Activated gamma-delta T cell treated with anti-CD3 and anti-CD28 coated beads, Interleukin-2, amount 50 U/mL, for 16 hours (primary cell): ENCODE measurements around the gene LRRC66.

Experiments
- DNase-seq: peaks from one replicate; pipeline ENCODE4 v3.0.0-alpha.2; 2020; ENCODE audit warnings: low read depth

Gene LRRC66

DNA sequence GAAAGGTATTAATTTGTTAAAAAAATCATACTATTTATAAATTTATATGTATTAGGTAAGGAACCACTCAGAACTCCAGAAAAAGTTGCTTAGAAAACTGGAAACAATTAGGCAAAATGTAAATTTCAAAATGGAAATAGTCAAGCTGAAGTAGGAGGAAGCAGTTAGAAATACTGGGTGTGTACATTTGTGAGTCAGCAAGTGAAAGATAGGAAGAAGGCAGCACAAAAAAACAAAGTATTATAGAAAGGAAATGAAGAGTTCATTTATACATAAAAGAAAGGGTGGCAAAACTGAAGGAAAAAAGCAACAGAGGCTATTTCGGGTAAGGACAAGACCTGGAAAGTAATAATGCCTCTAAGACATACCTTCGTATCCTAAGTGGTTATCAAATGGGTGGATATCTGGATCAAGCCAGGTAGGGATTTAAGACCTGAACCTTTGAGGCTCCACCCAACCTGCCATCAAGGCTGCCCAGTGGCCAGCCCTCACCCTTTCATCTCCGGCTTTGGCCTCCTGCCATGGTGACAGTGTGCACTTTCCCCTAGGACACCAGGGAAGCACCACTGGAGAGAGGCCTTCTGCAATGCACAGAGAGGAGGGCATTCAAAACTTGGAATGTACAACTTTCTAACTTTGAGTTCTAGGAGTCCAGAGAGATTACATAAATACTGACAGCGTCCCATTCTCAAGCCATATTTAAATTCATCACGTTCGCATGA lies at the start of gene LRRC66:
LRRC66 (minus strand) TSS at position 428 of the 722 bp plus-strand sequence. CDS start 2,750 bp downstream, outside the sequence.
- no peak for DNase-seq

GRCh38 chr4:52069571-52069970 lies 49.4 kb upstream of the LRRC66 start:
- no peak for DNase-seq

DNA sequence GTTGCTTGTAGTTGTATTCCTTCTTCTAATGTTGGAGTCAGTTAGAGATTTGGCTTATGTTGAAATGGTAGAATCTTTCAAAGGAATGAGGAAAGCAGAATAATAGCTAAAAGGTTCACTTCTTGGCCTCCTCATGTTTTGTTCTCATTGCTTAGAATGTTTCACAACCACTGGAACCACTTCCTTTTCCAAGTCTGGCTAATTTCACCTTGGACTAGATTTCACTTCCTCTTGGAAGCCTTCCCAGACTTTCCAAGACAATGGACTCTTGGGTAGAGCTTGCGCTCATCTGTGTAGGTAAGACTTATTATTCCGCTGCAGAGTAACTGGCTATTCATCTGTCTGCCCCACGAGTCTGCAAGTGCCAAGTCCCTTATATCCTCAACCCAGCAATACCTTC lies 39.2 kb upstream of the LRRC66 start:
- no peak for DNase-seq

GRCh38 chr4:52058275-52058674 lies 38.1 kb upstream of the LRRC66 start:
- no peak for DNase-seq

- no peak for DNase-seq
Observed at GRCh38 chr4:52057196-52057595, 37.0 kb upstream of the LRRC66 start.

DNA sequence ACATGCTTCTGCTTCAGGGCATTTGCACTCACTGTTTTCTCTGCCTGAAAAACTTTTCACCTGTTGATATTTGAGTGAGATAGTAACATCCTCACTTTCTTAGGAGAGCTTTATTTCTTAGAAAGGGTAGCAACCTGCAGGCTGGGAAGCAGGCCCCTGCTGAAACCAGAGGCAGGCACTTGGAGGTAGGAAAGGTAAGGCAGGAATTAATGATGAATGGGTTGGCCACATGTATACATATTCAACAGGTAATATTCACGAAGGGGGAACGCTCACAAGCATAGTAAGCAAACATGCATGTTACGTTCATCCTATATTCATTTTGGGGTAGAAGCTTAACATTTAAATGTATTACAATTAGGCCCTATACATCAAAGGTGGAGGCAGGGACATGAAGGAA lies 34.1 kb upstream of the LRRC66 start:
- no peak for DNase-seq

- DNase-seq = no peak
Observed at GRCh38 chr4:52052475-52052780, 32.3 kb upstream of the LRRC66 start.

DNA sequence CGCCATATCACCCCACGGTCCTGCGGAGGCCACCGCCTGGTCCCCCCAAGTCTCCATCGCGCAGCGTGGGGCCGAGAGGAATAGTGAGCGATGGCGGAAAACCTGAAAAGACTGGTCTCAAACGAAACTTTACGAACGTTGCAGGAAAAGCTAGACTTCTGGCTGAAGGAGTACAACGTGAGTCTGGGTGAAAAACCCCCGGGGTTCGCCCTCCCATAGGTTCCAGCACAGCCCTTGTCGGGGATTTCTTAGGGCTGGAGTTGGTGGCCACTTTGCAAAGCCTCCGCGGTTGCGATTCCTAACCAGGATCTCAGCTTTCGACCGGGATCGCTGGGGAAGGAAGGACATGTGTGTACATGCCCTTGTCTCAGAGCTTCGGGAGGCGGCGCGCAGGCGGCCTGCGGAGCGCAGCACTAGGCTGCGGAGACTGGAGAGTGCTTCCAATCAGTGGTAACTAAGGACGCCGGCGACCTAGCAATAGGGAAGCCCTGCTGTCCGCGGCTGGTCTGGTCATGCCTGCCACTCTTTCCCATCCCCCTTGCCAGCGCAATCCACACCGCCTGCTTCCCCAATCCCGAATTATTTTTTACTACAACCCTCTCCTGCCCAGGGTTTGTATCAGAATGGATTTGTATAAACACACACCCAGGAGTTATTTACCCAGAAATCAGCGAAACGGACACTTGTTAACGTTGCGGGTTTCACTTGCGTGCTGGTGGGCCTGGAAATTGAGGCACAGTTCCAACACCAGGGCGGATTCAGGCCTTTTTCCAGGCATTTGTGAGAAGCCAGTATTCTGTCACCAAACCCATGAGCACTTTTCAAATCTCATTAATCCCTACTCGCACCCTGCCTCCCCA lies 31.7 kb upstream of the LRRC66 start:
- DNase-seq = no peak

DNA sequence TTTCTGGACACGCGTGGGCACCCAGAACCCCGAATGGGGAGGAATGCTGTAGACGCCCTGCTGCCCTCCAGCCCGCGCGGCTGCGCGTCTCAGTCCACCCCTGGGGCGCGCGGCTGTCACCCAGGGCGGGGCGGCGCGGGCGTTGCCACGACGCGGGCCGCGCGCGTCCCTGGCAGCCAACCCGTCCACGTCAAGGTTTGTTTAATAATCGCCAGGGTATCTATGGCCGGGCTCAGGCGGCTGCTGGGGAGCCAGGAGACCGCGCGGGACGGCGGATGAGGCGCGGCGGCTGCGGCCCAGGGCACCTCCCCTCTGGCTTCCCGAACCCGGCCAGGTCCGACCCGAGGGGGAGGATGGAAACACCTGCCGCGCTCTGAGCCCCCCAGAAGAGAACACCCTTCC lies 31.1 kb upstream of the LRRC66 start, which contains the start of gene SPATA18:
SPATA18 (plus strand) TSS at position 92 of the 402 bp plus-strand sequence. CDS start 401 bp downstream, outside the sequence.
- DNase-seq = no peak

DNA sequence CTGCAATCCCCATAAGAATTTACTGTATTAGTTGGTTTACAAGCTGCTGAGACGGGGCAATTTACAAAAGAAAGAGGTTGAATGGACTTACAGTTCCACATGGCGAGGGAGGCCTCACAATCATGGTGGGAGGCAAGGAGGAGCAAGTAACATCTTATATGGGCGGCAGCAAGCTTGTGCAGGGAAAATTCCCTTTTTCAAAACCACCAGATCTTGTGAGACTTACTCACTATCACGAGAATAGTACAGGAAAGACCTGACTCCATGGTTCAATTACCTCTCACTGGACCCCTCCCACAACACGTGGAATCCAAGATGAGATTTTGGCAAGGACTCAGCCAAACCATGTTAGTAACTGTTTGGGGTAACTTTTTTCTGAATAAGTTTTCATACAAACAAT lies 29.1 kb upstream of the LRRC66 start:
- no peak for DNase-seq

DNA sequence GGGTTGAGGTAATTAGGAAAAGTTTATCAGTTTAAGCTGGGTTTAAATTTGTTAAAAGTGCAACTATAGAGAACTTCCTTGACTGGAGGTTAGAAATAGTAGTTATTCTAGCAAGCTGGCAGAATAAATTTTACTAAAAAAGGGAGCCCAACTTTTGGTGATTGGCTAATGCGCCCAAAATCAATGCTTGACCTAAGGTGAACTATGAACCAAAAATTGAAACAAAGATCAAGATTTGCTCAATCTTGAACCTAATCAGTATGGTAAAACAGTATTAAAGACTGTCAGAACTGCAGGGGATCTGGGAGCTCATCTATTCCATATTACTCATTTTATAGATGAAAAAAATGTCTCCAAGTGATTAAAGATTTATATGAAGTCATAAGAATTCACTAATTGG lies 24.9 kb upstream of the LRRC66 start:
- DNase-seq = no peak

DNA sequence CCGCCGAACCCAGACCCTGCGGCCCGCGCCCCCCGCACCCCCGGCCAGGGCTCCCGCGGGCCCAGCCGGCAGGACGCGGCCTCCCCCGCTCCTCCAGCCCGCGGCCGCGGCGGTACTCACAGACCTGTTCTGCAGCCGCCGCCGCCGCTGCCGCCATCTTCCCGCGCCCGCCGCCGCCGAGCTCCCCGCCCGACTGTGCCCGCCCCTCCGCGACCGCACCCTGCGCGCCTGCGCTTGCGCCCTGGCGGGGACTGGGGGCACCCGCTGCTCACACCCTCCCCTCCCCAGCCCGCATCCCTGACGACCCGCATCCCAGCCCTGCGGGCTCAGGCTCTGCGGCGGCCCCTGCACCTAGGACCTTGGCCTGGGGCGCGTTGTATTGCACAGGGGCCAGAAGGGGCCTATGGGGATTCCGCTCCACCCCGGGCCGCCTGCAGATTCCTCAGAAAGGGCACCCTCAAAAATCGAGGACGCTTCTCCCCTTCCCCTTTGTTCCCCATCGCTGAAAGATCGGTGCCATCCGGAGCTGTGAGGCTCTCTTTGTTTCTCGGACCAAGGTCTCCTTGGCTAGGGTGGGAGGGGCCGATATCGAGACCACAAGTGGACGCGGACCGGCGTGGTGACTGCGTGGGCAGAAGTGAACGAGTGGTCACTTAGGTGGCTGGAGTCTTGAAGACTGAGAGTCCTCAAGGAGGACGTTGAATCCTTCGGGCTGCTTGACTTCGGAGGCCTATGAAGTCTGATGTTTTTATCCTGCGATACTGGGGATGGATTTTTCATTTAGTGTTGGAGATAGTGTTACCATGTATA lies 18.1 kb upstream of the LRRC66 start, which contains the start of gene SGCB:
SGCB (minus strand) TSS at position 197 of the 810 bp plus-strand sequence; CDS start at position 157, 40 bp downstream.
- peak; percentile 42 for DNase-seq

- DNase-seq = no peak
Observed at GRCh38 chr4:52037689-52038102, 17.5 kb upstream of the LRRC66 start.

- no peak for DNase-seq
Observed at GRCh38 chr4:52036886-52037530, 16.8 kb upstream of the LRRC66 start.

DNA sequence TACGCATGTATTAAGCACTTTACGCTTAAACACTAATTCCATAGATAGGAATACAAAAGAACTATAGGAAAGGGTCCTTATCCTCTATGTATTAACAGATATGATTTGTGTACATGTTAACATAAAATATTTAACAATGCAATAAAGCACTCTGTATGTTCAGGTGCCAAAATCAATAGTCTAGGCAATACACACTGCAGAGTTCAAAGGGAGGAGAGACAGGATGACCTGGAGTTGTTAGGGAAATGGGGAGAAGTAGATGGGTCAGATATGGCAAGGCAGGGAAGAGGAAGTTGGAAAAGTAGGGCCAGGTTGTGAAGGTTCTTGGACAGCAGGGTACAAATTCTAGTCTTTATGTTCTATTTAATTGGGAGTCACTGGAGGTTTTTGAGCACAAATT lies 15.0 kb upstream of the LRRC66 start:
- DNase-seq = no peak

DNA sequence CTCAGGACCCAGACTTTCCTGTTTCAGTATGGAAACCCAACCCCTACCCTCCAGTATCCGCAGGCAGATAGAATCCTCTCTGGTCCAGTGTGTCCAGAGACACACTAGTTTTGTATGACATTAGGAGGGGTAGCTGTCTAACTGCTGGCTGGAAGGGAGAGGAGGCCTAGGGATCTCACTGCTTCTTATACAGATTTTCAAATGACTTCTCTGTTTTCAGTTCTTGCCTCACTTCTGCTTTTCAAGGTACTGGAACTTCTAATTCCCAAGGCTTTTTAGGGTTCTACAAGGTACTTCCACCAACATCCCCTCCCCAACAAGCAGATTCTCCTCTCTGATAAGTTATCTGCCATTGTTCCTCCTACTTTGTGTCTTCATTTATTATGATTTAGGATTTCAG lies 11.8 kb upstream of the LRRC66 start:
- DNase-seq = no peak

DNA sequence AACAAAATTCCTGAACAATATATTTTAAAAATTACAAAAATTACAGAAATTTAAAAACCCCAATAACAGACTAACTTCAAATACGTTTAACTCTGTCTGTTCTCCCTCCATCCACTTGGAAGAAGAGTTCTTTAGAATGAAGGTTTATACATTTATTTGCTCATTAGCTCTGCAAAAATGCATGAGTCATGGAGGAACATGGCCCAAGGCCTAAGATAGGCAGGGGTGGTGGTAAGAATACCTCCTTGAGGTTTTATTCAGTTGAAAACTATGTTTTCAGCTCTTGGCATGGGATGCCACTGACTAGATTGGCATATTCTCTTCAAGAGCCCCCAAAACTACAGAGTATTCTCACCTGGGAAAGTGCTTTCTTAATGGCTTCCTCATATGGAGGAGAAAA lies 8.8 kb upstream of the LRRC66 start:
- no peak for DNase-seq

DNA sequence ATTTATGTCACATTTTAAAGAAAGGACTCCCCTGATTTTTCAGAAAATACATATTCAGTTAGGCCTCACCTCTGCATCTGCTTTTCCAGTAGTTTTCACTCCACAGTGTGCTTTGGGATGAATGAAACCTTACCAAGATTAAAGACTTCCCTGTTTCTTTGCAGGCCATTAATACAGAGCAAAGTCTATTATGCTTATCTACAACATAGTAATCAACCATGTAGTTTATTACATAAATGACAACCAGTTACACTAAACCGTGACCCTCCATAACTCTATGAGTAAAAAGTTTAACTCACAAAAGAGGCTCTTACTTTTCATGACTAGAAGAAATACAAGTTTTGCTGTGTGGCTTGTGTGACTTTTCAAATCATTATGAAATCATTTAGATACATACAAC lies 2.3 kb downstream of the LRRC66 start:
- DNase-seq = no peak

DNA sequence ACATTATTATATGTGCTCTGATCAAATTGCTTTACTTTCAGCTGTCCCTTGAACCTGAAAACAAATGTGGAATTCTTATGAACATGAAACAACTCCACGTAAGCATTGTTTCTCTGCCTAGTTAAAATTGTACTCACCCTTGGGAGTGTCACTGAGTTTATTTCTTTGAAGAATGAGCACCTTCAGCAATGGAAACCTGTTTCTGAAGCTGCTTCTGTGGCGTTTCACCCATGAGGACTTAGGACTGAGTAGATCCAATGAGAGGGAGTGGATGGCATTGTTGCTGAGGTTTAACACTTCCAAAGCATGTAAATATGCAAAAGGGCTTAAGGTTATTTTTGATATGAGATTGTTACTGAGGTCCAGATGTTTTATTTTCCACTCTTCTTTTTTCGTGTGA lies 3.2 kb downstream of the LRRC66 start:
- no peak for DNase-seq

DNA sequence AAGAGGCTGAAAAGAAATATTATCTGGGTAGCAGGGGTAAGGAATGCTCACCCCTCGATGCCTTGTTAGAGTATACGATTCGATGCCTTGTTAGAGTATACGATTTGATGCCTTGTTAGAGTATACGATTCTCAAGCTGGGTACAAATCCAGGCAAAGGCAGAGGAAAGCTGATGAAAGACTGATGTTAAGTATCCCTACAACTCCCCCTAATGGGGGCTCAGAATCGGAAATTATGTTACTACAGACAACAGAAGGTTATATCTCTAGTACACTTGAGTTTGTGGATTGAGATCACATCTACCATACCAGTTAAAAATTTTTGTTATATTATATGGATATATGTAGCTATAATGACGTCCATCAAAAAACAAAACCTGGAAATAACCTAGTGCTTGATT lies 4.8 kb downstream of the LRRC66 start:
- no peak for DNase-seq

- no peak for DNase-seq
Observed at GRCh38 chr4:52014903-52015302, 5.3 kb downstream of the LRRC66 start.

DNA sequence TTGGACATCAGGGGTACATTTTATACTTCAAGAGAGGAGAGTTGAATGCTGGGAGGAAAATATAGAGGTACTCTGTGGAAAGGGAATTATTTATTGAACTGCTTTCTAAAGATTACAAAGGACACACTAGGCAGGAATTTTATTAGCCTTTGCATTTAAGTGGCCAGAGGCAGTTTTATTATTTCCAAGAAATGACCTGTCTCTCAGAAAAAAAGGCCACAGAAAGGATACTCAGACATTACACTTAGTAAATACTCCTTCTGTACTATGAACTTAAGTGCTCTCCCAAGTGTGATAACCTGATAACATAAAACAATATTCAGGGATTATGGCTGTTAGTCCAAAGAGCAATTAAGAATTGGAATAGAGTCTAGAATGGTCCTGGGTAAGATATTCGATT lies 7.5 kb downstream of the LRRC66 start:
- no peak for DNase-seq
